NCI-H526 treated with DMSO at 0.1 percent for 48 hours (cell line): ENCODE data around the gene RPS2.

Experiments used
- DNase-seq: peaks from one replicate; lab custom pipeline; 2025; lab: John Stamatoyannopoulos, UW

Gene RPS2

DNA sequence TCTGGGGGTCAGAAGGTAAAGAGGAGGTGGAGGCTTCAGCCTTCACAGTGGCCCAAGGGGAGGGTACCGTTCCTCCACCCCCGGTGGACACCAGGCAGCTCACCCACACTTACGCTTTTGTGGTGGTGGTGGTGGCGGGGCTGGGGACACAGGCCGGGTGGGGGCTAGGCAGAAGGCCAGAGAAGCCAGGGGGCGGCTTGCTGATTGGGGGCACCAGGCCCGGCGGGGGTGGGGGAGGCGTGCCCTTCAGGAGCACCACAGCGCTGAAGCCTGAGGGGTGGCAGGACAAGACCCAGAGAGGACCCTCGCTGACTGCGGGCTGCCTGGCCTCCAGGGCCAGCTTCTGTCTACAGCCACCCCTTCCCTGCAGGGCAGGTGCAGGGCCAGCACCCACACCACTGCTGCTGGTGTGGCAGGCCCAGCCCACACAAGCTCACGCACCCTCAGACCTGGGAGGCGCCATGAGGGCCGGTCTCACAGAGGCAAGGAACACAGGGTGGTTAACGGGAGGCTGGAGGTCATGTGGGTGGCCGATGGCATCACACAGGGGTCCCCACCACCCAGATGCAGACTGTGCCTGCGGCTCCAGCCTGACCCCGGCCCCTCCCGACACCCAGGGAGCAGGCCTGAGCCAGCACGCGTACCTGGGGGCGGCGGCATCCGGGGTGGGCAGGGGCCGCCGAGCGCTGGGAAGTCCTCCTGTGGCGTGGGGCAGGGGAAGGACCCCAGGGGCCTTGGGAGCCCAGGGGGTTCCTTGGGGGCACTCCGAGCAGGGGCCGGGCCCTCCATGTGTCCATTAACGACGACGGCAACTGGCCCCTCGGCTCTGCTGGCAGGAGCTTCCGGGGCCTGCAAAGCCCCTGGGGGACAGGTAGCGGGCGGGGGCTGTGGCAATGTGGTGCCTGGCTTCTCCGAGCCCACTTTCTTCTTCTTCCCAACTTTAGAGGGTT lies 34.5 kb upstream of the RPS2 start:
- no peak for DNase-seq

DNA sequence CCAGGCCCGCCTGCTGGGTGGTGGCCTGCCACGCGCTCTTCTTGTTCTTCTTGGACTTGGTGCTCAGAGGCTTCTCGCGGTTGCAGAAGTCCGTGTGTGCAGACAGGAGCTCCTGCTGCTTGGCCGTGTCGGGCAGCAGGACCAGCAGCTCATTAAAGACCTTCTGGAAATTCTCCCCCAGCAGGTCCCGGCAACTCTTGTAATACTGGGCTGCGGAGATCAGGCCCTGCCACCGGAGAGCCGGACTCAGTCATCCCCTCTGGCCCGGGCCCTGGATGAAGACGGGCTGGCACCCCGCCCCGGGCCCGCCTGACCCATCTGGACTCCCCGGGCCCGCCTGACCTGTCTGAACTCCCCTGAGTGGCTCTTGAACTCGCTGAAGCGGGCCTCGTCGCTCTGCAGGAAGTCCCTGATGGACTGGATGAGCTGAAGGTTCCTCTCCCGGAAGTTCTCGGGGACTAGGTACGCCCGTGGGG lies 33.8 kb upstream of the RPS2 start:
- no peak for DNase-seq

DNA sequence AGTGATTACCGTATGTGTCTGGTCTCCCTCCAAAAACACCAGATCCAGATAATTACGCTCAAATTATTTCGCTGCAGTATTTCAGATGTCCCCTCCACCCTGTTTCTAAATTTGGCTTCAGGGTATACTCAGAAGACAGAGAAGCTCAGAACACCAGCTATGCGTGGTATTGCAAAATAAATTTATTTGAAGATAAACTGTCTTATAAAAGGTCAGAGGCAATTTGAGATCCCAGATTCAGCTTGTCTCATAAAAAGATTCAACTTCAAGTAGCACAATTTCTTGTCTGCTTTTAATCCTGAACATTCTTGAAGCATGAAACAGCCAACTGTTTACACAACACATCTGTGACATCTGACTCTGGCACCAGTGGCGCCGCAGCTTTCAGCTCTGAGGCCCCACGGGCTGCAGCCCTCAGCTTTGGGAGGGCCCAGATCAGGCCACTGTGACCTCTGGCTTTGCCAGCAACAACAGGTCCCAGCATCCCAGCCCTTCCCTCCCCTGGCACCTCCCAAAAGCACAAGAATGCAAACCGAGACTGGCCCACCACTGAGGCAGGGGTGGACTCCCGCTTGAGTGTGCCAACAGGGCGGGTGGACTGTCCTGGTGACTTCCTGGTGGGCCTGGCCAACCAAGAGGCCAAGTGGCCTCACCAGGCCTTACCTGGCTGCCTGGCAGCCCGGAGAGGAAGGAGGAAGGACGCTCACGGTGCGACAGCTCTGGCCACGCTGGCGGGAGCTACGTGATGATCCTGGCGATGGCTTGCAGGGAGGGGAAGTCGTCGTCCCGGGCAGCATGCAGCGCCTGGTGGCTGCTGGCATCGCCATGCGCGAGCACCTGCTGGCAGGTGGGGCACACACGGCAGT lies 33.1 kb upstream of the RPS2 start:
- DNase-seq: no peak

DNA sequence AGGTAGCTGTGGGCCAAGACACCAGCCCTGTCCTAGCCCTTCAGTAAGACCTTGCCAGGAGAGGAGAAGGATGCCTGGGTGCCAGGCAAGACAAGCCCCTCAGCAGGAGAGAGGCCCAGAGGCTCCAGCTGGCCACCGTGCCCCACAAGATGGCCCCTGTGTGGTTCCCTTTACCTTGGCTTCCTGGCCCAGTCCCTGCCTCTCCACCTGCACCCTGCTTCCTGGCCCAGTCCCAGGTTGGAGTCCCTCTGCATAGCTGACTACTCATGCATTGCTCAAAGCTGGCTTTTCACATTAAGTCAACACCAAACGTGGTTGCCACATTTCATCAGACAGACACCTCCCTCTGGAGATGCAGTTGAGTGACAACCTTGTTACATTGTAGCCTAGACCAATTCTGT lies 29.1 kb upstream of the RPS2 start:
- DNase-seq: no peak

DNA sequence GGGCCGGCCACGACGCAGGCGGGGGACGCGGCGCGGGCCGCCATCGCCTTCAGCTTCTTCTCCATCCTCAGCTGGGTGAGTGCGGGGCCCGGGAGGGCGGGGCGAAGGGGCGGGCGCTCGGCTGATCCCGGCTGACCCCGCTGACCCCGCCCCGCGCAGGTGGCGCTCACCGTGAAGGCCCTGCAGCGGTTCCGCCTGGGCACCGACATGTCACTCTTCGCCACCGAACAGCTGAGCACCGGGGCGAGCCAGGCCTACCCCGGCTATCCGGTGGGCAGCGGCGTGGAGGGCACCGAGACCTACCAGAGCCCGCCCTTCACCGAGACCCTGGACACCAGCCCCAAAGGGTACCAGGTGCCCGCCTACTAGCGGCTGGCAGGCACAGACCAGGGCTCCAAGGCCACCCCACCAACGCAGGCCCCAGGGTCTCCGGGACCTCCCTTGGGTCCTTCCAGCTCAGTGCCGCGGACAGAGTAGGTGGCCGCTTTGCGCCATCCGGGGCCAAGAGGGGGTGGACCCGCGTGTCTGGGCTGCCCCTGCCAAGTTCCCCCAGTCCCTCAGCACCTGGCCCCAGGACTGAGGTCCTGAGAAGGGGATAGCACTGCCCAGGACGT lies 28.2 kb upstream of the RPS2 start:
- DNase-seq: no peak

DNA sequence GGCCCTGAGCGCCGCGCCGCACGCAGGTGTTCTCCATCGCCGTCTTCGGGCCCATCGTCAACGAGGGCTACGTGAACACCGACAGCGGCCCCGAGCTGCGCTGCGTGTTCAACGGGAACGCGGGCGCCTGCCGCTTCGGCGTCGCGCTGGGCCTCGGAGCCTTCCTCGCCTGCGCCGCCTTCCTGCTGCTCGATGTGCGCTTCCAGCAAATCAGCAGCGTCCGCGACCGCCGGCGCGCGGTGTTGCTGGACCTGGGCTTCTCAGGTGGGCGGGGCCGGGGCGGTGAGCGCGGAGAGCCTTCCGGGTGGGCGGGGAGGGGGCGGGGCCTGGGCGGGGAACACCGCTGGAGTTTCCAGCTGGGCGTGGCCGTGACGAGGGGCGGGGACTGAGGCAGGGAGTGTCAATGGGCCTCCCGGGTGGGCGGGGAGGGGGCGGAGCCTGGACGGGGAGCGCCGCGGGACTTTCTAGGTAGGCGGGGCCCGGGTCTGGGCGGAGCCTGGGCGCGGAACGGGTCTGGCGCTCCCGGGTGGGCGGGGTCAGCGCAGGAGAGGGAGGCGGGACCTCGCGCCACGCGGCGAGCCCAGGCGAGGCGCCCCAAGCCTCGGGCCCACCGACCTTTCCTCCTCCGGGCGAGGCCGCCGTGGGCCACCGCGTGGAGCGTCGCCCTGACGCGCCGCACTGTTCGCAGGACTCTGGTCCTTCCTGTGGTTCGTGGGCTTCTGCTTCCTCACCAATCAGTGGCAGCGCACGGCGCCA lies 27.5 kb upstream of the RPS2 start:
- DNase-seq: peak; percentile 78

DNA sequence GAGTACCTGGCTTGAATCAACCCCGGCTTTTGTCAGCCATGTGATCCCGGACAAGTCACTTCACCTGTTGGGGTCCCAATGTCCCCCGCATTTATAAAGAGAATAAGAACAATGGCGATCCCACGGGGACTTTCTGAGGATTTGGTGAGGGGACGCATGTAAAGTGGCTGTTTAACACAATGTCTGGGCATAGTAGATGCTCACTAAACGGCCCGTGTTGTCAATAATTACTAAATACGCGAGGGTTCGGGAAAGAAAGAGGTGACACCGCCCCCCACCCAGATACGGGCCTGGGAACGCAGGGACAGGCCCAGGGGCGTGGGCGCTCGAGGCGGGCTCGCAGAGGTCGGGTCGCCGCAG lies 26.9 kb upstream of the RPS2 start:
- no peak for DNase-seq

DNA sequence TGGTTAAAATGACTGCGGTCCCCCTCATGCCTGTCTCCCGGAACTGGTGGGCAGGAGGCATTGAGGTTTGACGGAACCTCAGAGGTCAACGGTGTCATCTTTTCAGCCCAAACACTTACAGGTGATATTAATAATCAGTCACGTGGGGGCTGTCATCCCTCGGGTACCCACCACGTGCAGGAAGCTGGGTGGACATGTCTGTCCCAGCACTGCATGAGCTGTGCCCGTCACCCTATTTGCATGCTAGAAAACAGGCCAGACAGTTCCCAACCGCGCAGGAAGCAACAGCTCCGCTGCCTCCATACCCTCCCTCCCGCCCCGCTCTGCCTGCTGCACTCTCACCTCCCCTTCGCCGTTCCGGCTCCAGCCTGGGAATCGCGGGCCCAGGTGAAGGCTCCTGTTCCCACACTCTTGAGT lies 26.5 kb upstream of the RPS2 start:
- peak; percentile 17 for DNase-seq

DNA sequence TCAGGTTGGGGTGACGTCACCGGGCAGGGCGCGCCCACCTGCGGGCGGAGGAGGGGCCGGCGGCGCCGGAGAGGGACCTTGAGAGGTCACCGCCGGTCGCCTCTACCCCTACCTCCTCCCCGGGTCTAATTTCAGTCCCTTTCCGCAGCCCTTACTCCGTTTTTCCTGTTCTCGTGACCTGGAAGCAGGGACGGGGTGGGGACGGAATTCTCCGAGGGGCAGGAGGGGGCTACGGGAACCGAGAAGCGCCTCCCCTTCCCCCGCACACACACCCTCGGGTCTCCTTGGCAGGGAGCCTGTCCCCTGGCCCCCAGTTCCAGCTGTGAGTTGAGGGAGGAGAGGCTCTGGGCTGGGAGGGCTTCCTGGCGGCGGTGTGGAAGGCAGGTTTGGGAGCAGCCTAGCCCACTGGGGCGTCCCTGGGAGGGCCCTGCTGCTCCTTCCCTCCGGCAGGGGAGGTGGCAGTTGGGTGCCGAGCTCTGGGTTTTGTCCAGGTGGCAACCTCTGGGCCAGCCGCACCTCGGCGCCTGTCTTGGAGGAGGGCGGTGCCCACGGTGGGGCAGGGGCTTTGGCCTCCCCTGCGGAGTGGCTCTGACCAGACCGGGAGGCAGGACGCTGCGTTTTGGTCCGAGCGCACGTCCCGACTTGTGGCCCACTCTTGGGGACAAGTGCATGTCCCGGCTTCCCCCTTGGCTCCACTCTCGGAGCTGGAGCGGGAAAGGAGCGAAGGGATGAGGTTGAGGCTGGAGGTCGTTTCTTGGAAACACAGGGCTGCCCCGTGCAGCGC lies 25.9 kb upstream of the RPS2 start:
- DNase-seq: no peak

DNA sequence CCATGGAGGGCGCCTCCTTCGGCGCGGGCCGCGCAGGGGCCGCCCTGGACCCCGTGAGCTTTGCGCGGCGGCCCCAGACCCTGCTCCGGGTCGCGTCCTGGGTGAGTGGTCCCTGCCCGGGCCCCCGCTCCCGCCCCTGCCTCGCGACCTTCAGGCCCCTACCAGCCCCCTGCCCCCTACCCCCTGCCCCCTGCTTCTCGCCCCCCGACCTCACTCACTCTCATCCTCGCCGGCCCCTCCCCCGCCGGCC lies 25.4 kb upstream of the RPS2 start:
- DNase-seq: no peak

DNA sequence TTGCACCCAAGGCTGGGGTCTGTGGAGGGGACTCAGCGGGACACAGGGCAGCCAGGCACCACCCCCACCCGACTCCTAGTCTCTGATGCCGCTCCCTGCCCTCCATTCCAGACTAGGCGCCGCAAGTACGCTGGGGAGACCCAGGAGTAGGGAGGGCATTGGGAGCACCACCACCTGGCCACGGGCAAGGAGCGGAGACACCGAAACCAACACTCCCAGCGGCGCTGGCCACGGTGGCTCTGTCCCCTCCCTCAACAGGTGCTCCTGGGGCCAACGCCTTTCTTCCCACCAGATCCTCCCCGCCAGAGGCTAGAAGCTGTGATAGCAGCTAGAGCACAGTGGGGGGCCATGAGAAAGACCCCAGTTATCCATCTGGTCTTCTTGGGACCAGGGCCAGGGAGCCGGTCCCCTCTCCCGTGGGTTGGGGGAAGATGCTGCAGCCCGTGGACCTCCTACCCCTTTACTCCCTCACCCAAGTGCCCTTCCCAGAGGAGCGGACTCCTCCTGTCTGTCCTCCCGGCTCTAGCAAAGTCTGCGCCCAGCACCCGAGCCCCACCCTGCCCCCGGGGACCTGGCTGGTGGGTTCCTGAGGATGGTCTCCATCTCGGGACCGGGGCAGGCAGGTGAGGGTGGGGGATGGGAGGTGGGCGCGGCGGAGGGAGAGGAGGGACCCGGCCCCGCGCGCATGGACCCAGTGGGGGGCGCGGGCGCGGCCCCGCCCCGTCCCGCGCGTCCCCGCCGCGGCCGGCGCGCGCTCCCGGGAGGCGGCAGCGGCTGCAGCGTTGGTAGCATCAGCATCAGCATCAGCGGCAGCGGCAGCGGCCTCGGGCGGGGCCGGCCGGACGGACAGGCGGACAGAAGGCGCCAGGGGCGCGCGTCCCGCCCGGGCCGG lies 24.8 kb upstream of the RPS2 start, which contains the start of gene SYNGR3:
SYNGR3 (plus strand) TSS at position 762 of the 892 bp plus-strand sequence. CDS start 133 bp downstream, outside the sequence.
- no peak for DNase-seq

DNA sequence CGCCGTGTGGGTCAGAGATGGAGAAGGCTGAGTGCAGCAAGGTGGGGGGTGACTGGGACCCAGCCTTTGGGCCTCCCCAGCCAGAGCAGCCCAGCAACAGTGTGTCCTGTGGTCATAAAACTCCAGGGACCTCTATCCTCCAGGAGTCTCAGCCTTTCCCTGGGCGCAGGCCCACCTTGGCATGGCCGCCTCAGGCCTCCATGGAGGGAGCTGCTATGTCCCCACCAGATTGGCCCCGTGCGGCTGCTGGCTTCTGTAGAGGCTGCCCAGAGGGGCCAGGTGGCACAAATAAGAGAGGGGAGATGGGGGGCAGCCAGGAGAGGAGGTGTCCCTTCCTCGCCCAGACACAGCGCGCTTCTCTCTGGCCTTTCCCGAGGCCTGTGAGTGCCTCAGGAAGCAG lies 22.6 kb upstream of the RPS2 start:
- no peak for DNase-seq

DNA sequence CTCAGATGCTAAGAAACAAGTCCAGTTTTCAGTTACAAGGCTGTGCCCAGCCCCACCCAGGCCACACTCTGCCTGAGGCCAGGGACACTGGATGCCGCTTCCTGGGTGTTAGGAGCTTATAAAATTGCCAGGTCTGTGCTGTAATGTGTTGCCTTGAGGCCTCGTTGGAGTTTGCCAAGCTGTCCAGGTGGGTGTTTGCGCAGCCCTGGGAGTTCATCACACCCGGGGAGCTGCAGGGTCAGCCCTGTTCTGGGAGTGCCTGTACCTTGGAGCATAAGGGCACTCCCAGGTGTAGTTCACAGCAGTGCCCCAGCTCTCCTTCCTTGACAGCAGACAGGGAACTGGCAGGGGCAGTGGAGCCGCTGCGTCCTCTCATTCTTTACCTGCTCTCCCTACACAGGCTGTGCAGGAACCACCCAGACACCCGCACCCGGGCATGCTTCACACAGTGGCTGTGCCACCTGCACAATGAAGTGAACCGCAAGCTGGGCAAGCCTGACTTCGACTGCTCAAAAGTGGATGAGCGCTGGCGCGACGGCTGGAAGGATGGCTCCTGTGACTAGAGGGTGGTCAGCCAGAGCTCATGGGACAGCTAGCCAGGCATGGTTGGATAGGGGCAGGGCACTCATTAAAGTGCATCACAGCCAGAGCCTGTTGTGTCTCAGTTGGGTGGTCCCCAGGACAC lies 21.0 kb upstream of the RPS2 start:
- no peak for DNase-seq

DNA sequence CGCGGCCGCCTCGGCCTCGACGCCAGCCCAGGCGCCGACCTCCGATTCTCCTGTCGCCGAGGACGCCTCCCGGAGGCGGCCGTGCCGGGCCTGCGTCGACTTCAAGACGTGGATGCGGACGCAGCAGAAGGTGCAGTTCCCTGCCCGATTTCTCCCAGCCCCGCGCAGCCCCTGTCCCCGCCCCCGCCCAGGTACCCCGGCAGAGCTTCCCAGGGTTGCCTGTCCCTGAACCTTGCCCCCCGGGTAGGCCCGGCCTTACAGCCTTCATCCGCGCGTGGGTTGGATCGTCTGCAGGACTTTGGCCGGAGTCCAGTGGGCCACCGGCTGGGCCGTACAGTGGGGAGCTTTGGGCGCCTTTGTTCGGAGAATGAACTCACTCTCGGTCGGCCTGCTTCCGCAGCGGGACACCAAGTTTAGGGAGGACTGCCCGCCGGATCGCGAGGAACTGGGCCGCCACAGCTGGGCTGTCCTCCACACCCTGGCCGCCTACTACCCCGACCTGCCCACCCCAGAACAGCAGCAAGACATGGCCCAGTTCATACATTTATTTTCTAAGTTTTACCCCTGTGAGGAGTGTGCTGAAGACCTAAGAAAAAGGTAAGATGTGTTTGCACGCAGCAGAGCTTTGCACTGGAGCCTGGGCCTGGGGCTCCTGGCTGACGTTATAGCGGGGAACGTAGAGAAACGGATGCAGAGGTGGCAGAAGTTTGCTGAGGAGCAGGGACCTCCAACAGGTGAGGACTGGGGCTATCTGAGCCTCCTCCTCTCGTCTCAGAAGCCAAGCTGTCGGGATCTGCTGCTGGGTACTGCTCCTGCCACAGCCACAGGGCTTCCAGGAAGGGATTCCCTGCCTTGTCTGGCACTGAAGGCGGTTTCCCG lies 20.0 kb upstream of the RPS2 start:
- DNase-seq: no peak

DNA sequence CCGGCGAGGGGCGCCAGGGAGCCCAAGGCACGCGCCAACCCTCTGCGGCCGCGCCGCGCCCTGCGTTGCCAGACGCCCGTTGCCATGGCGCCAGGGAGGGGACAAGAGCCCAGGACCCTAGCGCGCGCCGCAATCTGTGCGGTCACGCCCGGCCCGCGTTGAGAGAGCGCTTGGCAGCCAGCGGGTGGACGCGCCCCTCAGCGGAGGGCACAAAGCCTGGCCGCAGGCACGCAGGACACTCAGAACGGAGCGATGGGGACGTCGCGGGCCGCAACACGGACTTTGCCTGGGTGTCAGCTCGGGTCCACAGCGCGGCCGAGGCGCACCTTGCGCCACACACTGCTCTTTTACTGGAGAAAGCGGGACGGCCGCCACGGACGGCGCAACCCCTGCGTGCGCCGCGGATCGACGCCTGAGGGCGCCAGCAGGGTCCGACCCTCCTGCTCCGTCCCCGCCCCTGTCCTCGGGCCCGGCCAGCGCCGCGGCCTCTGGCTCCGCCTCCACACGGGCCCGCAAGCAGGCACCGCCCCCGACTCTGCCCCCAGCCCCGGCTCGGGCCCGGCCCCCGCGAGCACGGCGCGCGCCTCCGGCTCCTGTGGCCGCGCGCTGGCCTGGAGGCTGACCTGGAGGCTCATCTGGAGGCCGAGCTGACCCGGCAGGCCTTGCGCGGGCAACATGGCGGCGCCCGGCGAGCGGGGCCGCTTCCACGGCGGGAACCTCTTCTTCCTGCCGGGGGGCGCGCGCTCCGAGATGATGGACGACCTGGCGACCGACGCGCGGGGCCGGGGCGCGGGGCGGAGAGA lies 19.1 kb upstream of the RPS2 start, which contains the start of gene GFER:
GFER (plus strand) TSS at position 650 of the 803 bp plus-strand sequence; CDS start at position 676, 26 bp downstream.
- peak; percentile 64 for DNase-seq

DNA sequence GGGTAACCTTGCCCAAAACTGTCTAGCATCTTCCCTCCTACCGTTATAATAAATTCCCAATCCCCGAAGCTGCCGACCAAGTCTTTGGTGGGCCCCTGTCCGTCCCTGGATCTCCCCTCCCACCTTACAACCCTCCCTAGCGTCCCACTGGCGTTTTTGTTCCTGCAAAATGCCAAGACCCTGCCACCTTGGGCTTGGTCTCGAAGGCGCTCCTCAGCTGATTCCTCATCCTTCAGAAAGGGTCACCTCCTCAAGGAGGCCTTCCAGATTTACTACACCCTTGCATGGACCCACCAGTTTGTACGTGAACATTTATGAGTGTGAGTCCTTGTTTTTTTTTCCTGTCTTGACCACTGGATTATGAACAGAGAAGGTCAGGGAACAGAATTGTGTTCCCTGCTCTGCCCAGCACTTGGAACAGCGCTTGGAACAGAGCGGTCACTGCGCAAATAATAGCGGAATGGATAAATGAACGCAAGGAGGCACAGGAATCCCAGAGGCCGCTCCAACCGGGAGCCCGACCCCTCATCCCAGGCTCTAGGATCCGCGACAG lies 18.4 kb upstream of the RPS2 start:
- no peak for DNase-seq

DNA sequence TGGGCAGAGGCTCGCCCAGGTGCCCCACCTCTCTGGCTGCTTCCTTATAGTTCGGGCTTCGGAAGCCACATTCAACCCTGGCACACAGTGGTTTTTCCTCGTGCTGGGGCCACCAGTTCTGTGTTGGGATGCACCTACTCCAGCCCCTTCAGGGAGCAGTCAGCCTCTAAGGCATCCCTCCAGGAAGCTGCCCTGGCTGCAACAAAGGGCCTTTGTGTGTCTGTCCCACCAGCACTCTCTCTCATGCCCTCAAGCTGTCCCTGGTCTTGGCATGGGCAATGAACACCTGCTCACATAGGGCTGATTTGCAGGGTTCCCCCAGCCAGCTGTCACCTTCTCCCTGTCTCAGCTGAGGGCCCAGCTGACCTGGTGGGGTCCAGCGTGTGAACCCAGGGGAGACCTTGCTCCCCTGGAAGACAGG lies 17.4 kb upstream of the RPS2 start:
- peak; percentile 37 for DNase-seq
